ENCODE data around the gene PATL1.

The PATL1 gene

GRCh38 chr11:59654893-59655292, 13.9 kb downstream of the PATL1 start:
- H3K4me3 Mint-ChIP-seq, result no peak overlapping the region
- no peak overlapping the region for H3K27ac Mint-ChIP-seq
- H3K27me3 Mint-ChIP-seq (ENCODE audit: low read depth, poor library complexity), result no peaks in the 10 kb centered on the region
- no peaks in the 10 kb centered on the region for H3K9me3 Mint-ChIP-seq
- no peaks in the 10 kb centered on the region for H3K4me1 Mint-ChIP-seq
- DNase-seq, result no peak
- H3K36me3 Mint-ChIP-seq (ENCODE audit: low read depth), result peaks cover 86% of the 10 kb centered on the region
- TF ChIP-seq, protein P1, sequence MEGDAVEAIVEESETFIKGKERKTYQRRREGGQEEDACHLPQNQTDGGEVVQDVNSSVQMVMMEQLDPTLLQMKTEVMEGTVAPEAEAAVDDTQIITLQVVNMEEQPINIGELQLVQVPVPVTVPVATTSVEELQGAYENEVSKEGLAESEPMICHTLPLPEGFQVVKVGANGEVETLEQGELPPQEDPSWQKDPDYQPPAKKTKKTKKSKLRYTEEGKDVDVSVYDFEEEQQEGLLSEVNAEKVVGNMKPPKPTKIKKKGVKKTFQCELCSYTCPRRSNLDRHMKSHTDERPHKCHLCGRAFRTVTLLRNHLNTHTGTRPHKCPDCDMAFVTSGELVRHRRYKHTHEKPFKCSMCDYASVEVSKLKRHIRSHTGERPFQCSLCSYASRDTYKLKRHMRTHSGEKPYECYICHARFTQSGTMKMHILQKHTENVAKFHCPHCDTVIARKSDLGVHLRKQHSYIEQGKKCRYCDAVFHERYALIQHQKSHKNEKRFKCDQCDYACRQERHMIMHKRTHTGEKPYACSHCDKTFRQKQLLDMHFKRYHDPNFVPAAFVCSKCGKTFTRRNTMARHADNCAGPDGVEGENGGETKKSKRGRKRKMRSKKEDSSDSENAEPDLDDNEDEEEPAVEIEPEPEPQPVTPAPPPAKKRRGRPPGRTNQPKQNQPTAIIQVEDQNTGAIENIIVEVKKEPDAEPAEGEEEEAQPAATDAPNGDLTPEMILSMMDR (IDR thresholded peaks at IDR 0.05), result no peak

DNA sequence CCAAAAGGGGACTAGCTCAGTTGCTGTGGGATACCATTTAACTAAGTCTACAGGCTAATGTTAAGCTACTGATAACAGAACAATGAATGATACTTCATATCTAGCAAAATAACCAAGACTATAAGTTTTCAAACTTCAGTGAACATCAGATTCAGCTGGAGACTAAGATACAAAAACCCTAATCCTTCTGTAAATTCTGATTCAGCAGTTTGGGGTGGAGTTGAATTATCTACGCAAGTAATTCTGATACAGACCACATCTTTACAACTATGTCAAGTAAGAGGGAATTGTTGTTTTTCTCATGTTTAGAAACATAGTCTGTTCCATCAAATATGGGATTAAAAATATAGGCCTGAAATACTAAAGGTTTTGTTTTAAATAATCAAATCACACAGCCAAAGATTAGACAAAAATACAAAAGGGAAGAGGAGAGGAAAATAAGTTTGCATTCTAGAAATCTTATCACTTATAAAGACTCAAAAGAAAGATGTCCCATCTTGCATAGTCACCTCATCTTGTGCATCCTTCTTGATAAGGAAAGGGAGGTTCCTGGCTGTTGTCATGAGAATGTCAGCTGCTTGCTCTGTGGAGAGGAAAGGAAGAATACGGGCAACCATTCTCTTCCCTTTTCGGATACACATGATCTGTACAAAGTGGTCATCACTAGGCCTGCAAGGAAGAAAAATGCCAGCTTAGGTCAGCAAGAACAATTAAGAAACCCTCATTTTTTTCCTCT, 21.4 kb downstream of the PATL1 start:
- H3K36me3 Mint-ChIP-seq (ENCODE audit: low read depth), result peaks cover 96% of the 10 kb centered on the region
- H3K27me3 Mint-ChIP-seq (ENCODE audit: low read depth, poor library complexity), result no peaks in the 10 kb centered on the region
- H3K27ac Mint-ChIP-seq, result no peak overlapping the region
- no peaks in the 10 kb centered on the region for H3K4me1 Mint-ChIP-seq
- no peak for DNase-seq
- TF ChIP-seq, protein P1 (IDR thresholded peaks at IDR 0.05), result no peak
- H3K9me3 Mint-ChIP-seq, result peaks cover 7% of the 10 kb centered on the region
- H3K4me3 Mint-ChIP-seq, result no peak overlapping the region

GRCh38 chr11:59644528-59644927, 24.3 kb downstream of the PATL1 start:
- TF ChIP-seq, protein P1 (IDR thresholded peaks at IDR 0.05), result no peak
- Mint-ChIP-seq H3K4me1 (no peaks in the 10 kb centered on the region), H3K4me3 (no peak overlapping the region), H3K27me3 (ENCODE audit: low read depth, poor library complexity) (no peaks in the 10 kb centered on the region), H3K27ac (no peak overlapping the region), H3K36me3 (ENCODE audit: low read depth) (peaks cover 96% of the 10 kb centered on the region), H3K9me3 (peaks cover 7% of the 10 kb centered on the region)
- DNase-seq, result no peak

GRCh38 chr11:59643390-59643789, 25.4 kb downstream of the PATL1 start:
- no peaks in the 10 kb centered on the region for H3K4me1 Mint-ChIP-seq
- no peak overlapping the region for H3K27ac Mint-ChIP-seq
- no peaks in the 10 kb centered on the region for H3K27me3 Mint-ChIP-seq (ENCODE audit: low read depth, poor library complexity)
- no peak overlapping the region for H3K4me3 Mint-ChIP-seq
- peaks cover 96% of the 10 kb centered on the region for H3K36me3 Mint-ChIP-seq (ENCODE audit: low read depth)
- DNase-seq, result no peak
- peaks cover 7% of the 10 kb centered on the region for H3K9me3 Mint-ChIP-seq
- TF ChIP-seq, protein P1 (IDR thresholded peaks at IDR 0.05), result no peak

DNA sequence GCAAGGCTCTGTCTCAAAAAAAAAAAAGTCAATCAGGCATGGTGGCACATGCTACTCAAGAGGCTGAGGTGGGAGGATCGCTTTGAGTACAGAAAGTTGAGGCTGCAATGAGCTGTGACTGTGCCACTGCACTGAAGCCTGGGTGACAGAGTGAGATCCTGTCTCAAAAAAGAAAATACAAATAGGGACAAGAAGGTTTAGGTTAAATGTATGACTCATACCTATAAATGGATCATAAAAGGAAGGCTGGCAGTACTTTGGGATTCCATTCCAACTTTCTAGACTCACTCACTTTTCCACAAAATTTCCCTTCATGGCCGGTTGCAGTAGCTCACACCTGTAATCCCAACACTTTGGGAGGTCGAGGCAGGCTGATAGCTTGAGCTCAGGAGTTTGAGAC, 27.7 kb downstream of the PATL1 start:
- DNase-seq, result no peak
- Mint-ChIP-seq H3K4me1 (no peaks in the 10 kb centered on the region), H3K36me3 (ENCODE audit: low read depth) (peaks cover 96% of the 10 kb centered on the region), H3K27ac (no peak overlapping the region), H3K9me3 (peaks cover 3% of the 10 kb centered on the region), H3K27me3 (ENCODE audit: low read depth, poor library complexity) (no peaks in the 10 kb centered on the region), H3K4me3 (no peak overlapping the region)
- TF ChIP-seq, protein P1 (IDR thresholded peaks at IDR 0.05), result no peak

- TF ChIP-seq, protein P1 (IDR thresholded peaks at IDR 0.05), result no peak
- no peaks in the 10 kb centered on the region for H3K4me1 Mint-ChIP-seq
- no peak for DNase-seq
- no peaks in the 10 kb centered on the region for H3K9me3 Mint-ChIP-seq
- peaks cover 4% of the 10 kb centered on the region for H3K36me3 Mint-ChIP-seq (ENCODE audit: low read depth)
- H3K27me3 Mint-ChIP-seq (ENCODE audit: low read depth, poor library complexity), result peaks cover 4% of the 10 kb centered on the region
- no peak overlapping the region for H3K27ac Mint-ChIP-seq
- H3K4me3 Mint-ChIP-seq, result no peak overlapping the region
Measured at GRCh38 chr11:59630493-59630892, 38.3 kb downstream of the PATL1 start.
